Amygdala (tissue), 56 donors: ENCODE data around the gene C10orf67.
"Not testable (repeated sequence)": the region's sequence is repeated elsewhere in the genome, so short reads cannot be mapped to it uniquely, and the experiment has no call there.

Experiments
- DNase-seq, 56 donors: peaks; one replicate each; lab custom pipeline; 2025; lab: John Stamatoyannopoulos, UW

C10orf67 gene

GRCh38 chr10:23362879-23363792 is 18.5 kb upstream of the C10orf67 start:
- no peak for DNase-seq

GRCh38 chr10:23362069-23362830 is 17.7 kb upstream of the C10orf67 start:
- no peak for DNase-seq

- no peak for DNase-seq
Measured at GRCh38 chr10:23361665-23362064, 17.1 kb upstream of the C10orf67 start.

- DNase-seq, result no peak
Measured at GRCh38 chr10:23359692-23360380, 15.2 kb upstream of the C10orf67 start.

- DNase-seq, result peak in 3 of 56 donors; percentile 1 to 41 (median 24)
Measured at GRCh38 chr10:23358357-23358756, 13.8 kb upstream of the C10orf67 start.

GRCh38 chr10:23354630-23355279 is 10.2 kb upstream of the C10orf67 start:
- no peak for DNase-seq

- no peak for DNase-seq
Measured at GRCh38 chr10:23351926-23352519, 7.4 kb upstream of the C10orf67 start.

- DNase-seq, result not testable (repeated sequence)
Measured at GRCh38 chr10:23350706-23351105, 6.1 kb upstream of the C10orf67 start.

- DNase-seq, result peak in 2 of 56 donors; percentile 7 to 36
Measured at GRCh38 chr10:23345861-23346260, 1.3 kb upstream of the C10orf67 start.

- DNase-seq, result peak in 48 of 56 donors; percentile 23 to 86 (median 54)
Measured at GRCh38 chr10:23343591-23344240, 881 bp downstream of the C10orf67 start.

GRCh38 chr10:23342213-23342884 is 2.2 kb downstream of the C10orf67 start:
- no peak for DNase-seq

GRCh38 chr10:23341004-23341403 is 3.6 kb downstream of the C10orf67 start:
- no peak for DNase-seq

- DNase-seq, result no peak
Measured at GRCh38 chr10:23340354-23340753, 4.2 kb downstream of the C10orf67 start.

- no peak for DNase-seq
Measured at GRCh38 chr10:23338886-23339285, 5.7 kb downstream of the C10orf67 start.

- no peak for DNase-seq
Measured at GRCh38 chr10:23338155-23338828, 6.3 kb downstream of the C10orf67 start.

- no peak for DNase-seq
Measured at GRCh38 chr10:23337616-23338015, 7.0 kb downstream of the C10orf67 start.

GRCh38 chr10:23331567-23332301 is 12.9 kb downstream of the C10orf67 start:
- DNase-seq, result no peak

GRCh38 chr10:23330948-23331347 is 13.6 kb downstream of the C10orf67 start:
- no peak for DNase-seq
